Measurements from ENCODE around the gene MYRIP. TPM values are rescaled to one million over a fixed set of nuclear protein-coding genes. Genes with fewer than 3 reads are reported as not detected.

The MYRIP gene
- total and polyA plus RNA-seq, 10 of the 15 experiments (the other 5 are each of a cell fraction or from before 2014, with no cell fraction given): 0.03 to 0.08 (median 0.04) TPM; not detected in 6

- intact Hi-C loops (cut with micrococcal nuclease; ENCODE audit: unreplicated experiment) (no loop called here), in situ Hi-C loops (cut with MboI) (no loop called here)
- H3K36me3 ChIP-seq (ENCODE audit: control insufficient read depth in 2 of 2, insufficient read depth in 2 of 2, low read length in 1 of 2): no peaks in the 10 kb centered on the region
- no peaks in the 10 kb centered on the region; the same call in 1 of the 3 replicates for H3K9me3 ChIP-seq (replicated peaks; ENCODE audit: control insufficient read depth, insufficient read depth, low read length)
- DNase-seq (ENCODE audit: low read depth, low spot score) (no peak), FAIRE-seq (no peak), ATAC-seq (no peak)
- H3K4me1 ChIP-seq (ENCODE audit: control insufficient read depth, insufficient read depth, low read length): no peaks in the 10 kb centered on the region
- SMC1A ChIA-PET (ENCODE audit: uncharacterized antibody, unreplicated experiment): interaction anchor here (1.0 to 1.3 kb wide), 2 partner anchors 9 kb away, joined by 3 to 4 read pairs; no protein-coding TSS in a partner anchor
- H2AFZ ChIP-seq (ENCODE audit: control insufficient read depth, low read depth, low read length): no peak overlapping the region
- H3K4me2 ChIP-seq (ENCODE audit: control insufficient read depth, insufficient read depth): no peak overlapping the region
- POLR2A ChIA-PET: no interaction called here
- no peak overlapping the region for H3K9ac ChIP-seq (ENCODE audit: control insufficient read depth, insufficient read depth, low read length)
- 20% methylated on average over 5 of the region's 5 CpGs for WGBS (ENCODE audit: insufficient coverage, insufficient replicate concordance, low lambda C conversion rate, missing lambda C conversion rate)
- H3K27me3 ChIP-seq (replicated peaks in 1 of 2; ENCODE audit: control insufficient read depth in 2 of 2, insufficient read depth in 2 of 2, low read length in 1 of 2): no peaks in the 10 kb centered on the region
- no peaks in the 10 kb centered on the region for H3K79me2 ChIP-seq (ENCODE audit: control insufficient read depth, insufficient read depth, low read length)
- CTCF ChIA-PET: interaction anchor here (1.0 kb wide), 1 partner anchor 22 kb away, joined by 7 read pairs; no protein-coding TSS in a partner anchor
- no TSS peak for BruUV-seq (replicated peaks)
- RAD21 ChIA-PET (ENCODE audit: unreplicated experiment): no interaction called here
- no peak overlapping the region for H3K27ac ChIP-seq (ENCODE audit: control insufficient read depth, insufficient read depth)
- no peaks in the 10 kb centered on the region for H4K20me1 ChIP-seq (ENCODE audit: control insufficient read depth, insufficient read depth)
- H3K4me3 ChIP-seq: no peak overlapping the region
- TF ChIP-seq USF1 (IDR thresholded peaks at IDR 0.05; ENCODE audit: borderline replicate concordance, extremely low read length, insufficient read depth, low read depth, low read length) (no peak), TCF7 (IDR thresholded peaks at IDR 0.05; ENCODE audit: borderline replicate concordance) (no peak), POU2F2 (IDR thresholded peaks at IDR 0.05; ENCODE audit: borderline replicate concordance, low read depth, low read length) (no peak), NFXL1 (IDR thresholded peaks at IDR 0.05; ENCODE audit: borderline replicate concordance) (no peak), NR2F1 (conservative IDR thresholded peaks at IDR 0.05) (no peak), ATF3 (IDR thresholded peaks at IDR 0.05; ENCODE audit: borderline replicate concordance, extremely low read depth, low read depth, low read length) (no peak), BCLAF1 (IDR thresholded peaks at IDR 0.05) (no peak), ZNF592 (IDR thresholded peaks at IDR 0.05) (no peak), CHD2 (IDR thresholded peaks at IDR 0.05; ENCODE audit: borderline replicate concordance, low read depth, low read length) (no peak), PBX3 (IDR thresholded peaks at IDR 0.05; ENCODE audit: insufficient replicate concordance, low read depth, low read length) (no peak), NR2C2 (IDR thresholded peaks at IDR 0.05; ENCODE audit: borderline replicate concordance, control insufficient read depth, insufficient read length, low read depth) (no peak), ZBED1 (IDR thresholded peaks at IDR 0.05; ENCODE audit: borderline replicate concordance) (no peak)
These were observed 404.1 kb downstream of the MYRIP start for GRCh38 chr3:40213556-40213955.

Measured in GM12878 (cell line).